GM19099 (cell line): ENCODE results near the gene MAP3K8.

Experiments used
- POLR2A ChIP-seq: IDR thresholded peaks from 3 replicates; pipeline ENCODE4 v1.6.1; 2011; ENCODE audit warnings: low read depth; ENCODE audit not compliant: insufficient read length; ENCODE audit errors: extremely low read depth

MAP3K8 gene

DNA sequence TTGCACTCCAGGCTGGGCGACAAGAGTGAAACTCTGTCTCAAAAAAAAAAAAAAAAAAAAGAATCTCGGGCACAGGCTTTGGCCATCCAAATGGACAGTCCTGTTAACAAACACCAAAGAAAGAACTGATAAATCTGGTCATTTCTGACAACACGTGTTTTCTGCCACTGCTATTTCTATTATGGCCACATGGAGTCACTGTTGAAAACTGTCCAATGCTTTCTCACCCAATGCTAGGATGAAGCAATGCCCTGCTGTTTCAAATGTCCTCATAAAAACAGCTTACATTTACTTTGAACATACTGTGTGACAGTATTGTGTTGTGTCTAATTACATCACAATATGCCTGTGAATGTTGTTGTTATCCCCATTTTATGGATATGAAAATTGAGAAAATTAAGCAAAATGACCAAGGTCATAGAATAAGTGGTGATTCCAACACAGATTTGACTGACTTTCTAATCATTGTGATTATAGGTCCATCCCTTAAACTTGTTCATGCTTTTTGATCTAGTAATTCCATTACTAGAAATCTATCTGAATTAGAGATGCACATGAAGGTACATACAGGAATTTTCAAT is 19.9 kb upstream of the MAP3K8 start:
- TF ChIP-seq POLR2A, result no peak

DNA sequence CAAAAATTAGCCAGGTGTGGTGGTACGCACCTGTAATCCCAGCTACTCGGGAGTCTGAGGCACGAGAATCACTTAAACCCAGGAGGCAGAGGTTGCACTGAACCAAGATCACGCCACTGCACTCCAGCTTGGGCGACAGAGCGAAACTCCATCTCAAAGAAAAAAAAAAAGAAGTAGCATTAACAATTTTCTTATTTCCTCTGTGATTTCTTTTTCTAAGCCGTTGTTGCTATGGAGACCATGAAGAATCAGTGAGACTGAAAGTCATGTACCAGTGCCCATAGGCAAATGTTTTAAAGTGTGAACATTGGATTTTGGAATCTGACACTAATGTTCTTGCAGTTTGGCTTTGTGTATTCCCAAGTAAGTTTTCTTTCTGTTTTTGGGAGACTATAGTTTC is 18.4 kb upstream of the MAP3K8 start:
- TF ChIP-seq POLR2A, result no peak

DNA sequence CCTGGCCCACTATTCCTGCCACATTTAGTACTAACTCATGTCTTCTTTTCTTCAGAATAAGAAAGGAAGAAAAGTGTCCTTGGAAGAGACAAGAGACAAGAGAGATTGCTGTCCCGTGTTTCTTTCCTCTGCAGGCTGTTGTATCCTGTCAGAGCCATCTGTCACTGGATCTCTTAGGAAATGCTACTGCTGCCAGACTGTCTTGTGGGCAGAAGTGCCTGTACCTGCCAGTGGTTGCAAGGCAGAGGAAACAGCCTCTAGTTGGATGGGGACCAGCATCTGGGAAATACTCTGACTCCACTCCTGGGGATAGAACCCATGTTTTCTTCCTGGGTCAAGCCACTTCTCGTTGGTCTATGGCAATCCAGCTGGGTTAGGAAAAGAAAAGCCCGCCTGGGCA is 16.7 kb upstream of the MAP3K8 start:
- no peak for TF ChIP-seq POLR2A

DNA sequence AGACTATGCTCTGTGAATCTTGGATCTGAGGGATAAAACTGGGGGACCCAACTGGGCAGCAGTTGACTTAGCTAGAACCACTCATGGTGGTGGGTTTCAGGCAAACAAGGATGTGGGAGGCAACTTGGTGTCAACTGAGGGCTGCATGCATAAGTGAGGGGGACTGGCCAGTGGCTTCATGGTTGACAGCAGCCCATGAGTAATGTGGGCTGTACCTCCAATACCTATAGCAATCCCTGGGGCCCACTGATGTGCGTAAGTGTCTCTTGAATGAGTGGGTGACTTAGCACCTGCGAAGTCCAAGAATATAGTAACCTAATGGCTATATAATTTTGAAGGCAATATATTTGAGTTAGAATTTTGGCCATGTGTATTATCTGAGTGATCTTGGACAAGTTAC is 13.7 kb upstream of the MAP3K8 start:
- no peak for TF ChIP-seq POLR2A

- TF ChIP-seq POLR2A, result no peak
Observed at GRCh38 chr10:30420766-30421165, 13.2 kb upstream of the MAP3K8 start.

DNA sequence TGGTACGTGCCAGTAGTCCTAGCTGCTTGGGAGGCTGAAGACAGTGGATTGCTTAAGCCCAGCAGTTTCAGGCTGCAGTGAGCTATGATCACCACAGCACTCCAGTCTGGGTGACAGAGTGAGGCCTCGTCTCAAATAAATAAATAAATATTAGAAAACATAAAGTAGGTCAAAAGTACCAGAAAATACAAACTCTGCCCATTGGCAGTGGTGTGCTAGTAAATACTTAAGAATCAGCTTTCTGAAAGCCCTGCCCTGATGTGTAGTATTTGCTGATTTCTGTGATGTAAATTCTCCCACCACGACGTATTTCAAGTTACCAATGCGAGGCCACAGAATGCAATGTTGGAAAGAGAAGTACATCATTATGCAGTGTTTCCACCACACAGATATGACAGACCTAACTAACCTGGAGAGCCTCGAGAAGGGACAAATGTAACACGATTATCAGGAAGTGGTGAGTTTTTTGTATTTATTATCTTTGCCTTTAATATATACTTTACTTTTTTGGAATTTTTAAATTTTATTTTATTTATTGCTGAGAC is 11.8 kb upstream of the MAP3K8 start:
- TF ChIP-seq POLR2A, result no peak

- no peak for TF ChIP-seq POLR2A
Observed at GRCh38 chr10:30422981-30423654, 10.9 kb upstream of the MAP3K8 start.

- no peak for TF ChIP-seq POLR2A
Observed at GRCh38 chr10:30425336-30426075, 8.5 kb upstream of the MAP3K8 start.

DNA sequence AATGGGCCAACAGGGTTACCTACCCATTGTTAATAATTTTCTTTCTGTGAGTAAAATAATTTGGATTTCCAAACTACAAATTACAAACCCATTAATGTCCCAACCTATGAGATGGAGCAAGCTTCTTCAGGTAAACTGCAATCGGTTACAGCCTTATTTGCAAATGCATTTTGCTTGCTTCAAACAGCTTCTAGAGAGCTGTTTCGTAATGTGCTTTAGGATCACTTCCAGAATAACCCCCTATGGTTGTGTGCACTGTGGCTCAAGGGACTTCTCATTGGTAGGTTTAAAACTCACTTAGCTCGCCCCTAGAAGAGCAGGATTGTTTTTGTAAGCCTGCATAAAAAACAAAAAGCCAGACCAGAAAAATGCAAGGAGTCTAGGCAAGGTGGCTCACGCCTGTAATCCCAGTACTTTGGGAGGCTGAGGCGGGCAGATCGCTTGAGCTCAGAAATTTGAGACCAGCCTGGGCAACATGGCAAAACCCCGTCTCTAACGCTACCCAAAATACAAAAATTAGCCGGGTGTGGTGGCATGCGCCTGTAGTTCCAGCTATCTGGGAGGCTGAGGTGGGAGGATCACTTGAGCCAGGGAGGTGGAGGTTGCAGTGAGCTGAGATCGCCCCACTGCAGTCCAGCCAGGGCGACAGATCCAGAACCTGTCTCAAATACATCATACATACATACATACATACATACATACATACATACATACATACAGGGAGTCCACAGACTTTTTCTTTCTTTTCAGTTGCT is 3.3 kb upstream of the MAP3K8 start:
- no peak for TF ChIP-seq POLR2A

DNA sequence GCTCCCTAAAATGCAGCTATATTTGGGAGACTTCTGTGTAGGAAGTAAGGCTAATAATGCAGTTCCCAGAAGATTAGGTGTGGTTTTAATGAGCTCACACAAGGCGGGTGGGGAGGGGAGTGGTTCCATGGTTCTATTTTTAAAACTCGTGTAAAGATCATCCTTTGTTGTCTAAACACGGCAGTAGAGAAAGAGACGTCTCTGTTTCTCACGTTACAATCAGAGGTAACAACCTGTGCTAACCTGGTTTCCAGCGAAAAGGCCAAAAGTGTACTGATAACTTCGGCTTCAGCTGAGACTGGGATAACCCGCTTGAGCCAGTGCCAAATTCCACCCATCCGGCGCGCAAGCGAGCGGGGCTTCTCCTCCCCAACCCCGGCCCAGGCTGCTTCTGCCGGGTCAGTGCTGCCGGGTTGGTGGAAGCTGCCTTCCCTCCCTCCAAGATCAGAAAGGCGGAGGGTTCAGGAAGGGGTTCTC is 2.5 kb upstream of the MAP3K8 start:
- TF ChIP-seq POLR2A, result no peak

- TF ChIP-seq POLR2A, result no peak
Observed at GRCh38 chr10:30432622-30433305, 1.2 kb upstream of the MAP3K8 start.

GRCh38 chr10:30433306-30433729 is 666 bp upstream of the MAP3K8 start:
- TF ChIP-seq POLR2A, result peak; percentile 34

DNA sequence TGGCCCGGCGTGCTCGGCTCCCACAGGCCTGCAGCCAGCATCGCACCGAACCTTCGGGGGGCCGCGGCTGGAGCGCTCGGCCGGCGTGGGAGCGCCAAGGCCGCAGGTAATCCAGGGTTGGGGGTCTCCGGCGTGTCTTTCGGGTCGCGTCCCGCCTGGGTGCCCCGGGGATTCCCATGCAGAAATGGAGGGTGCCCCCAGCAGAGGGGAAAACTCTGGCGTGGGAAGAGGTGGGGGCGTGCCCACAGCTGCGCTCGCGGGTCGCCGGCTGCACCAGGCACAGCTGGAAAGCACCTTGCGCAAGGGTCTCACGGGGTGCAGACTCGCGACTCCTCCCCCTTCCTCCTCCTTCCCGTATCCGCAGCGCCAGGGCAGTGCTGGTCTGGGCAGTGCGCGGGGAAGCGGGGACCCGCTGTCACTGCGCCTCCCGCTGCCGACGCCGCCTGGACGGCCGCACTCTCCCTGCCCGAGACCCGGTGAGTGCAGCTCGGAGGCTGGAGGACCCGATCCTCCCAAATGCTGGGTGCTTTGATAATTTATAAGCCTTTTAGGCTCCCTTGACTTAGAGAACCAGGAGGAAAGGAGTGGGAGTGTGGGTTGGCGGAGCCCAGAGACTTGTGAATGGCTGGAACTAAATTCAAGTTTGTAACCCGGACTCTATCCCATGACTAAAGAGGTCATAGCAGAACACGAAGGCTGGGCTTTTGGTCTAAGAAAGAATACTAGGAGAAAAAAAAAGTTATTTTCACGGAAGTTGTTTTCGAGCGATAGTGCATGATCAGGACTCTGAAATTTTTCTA is 489 bp downstream of the MAP3K8 start:
- peak; percentile 87 for TF ChIP-seq POLR2A

- no peak for TF ChIP-seq POLR2A
Observed at GRCh38 chr10:30435073-30435422, 1.1 kb downstream of the MAP3K8 start.
